GM21717 (cell line): ENCODE data around the gene CDC16.

Source experiments
- ATAC-seq: cut with Tn5 transposase; IDR thresholded peaks from one replicate; pipeline ENCODE4 v1.9.1; 2021; ENCODE audit warnings: mild to moderate bottlenecking, moderate library complexity; ENCODE audit not compliant: unreplicated experiment

CDC16 gene

GRCh38 chr13:114296902-114297301 lies 62.2 kb downstream of the CDC16 start:
- ATAC-seq, result no peak

DNA sequence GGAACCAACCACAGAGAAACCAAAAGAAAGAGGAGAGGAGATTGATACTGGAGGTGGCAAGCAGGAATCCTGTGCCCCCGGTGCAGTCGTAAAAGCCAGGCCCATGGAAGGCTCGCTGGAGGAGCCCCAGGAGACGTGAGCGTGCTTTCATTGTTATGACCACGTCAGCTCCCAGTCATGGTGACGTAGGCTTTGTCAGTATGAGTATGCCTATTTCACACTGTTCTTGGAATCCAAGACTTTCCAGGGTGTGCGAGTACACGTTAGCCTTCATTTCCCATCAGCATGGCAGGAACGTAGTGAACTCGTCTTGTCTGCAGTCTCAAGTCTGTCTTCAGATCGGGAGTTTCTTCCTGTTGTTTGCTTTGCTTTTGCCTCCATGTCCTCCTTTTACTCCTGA lies 64.2 kb downstream of the CDC16 start:
- no peak for ATAC-seq

DNA sequence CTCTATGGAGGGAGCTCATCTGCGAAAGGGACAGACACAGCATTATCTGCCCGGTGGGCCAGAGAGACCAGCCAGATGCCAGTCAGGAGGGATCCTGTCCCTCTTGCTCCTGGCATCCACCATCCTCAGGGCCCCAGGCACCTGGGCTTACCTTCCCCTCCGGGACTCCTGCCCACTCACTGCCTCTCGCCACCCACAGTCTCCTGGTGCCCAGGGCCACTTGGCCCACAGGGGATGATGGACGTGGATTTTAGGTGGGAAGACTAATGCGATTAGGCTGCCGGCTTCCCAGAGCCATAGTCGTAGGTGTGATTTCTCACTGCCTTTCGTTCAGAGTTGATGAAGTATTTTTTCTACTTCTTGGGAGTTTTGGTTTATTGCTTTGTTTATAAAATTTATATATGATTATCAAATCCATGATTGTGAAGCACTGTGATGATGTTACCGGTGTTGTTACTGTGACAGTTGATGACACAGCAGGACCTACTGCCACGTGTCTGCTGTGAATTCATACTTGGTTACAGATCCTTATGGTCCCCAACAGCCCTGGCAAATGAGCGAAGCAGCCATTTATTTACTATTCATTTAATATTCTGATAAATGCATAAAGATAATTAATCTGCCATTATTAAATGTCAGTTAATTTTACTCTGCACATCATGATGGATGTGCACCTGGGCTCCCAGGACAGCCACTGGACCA lies 65.1 kb downstream of the CDC16 start:
- no peak for ATAC-seq

DNA sequence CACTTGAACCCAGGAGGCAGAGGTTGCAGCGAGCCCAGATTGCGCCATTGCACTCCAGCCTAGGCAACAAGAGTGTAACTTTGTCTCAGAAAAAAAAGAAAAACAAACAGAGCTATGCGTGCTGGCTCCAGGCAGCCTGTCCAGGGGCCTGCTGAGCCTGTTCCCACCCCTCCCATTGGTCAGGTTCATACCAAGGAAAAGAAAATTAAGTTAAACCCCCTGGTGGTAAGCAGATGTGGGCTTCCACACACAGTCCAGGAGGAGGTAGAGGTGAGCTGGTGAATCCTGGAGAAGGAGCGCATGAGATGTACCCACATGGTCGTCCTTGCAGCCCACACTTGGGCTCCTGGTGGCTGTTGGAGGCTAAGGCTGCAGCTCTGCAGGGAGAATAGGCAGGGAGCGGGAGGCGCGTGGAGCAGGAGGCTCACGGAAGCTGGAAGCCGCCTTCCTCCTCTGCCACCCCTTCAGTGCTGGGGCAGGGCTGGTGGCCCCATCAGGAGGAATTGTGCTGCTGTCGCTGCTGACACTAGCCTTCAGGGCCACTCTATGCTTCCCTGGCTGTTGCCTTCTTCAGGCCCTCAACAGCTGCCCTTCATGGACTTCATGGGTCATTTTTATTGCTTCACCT lies 69.1 kb downstream of the CDC16 start:
- no peak for ATAC-seq

DNA sequence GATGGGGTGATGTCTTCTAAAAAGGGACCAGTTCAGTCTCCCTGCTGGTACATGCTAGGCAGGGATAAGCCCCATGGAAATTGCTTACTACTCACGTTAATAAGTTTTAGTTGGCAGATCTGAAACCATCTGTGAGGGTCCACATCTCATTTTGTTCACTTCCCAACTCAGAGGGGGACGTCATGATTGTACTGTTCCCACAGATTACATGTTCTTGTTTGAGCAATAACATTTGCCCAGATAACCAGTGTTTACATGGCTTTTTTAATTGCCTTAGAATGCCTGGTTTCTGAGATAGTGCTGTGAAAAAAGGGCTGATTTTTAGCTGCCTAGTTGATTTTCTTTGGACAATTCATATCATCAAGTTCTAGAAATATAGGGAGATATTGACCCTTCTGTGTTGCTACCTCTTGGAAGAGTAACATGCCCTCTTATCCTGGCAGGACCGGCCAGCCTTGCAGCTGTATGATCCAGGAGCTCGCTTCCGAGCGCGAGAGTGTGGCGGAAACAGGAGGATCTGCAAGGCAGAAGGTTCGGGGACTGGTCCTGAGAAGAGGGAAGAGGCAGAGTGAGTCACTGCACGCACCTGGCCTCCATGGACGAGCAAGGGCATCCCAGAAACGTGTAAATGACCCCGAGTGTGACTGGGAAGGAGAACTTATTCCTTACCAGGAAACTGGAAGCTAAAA lies 69.8 kb downstream of the CDC16 start:
- ATAC-seq, result no peak

- no peak for ATAC-seq
Measured at GRCh38 chr13:114309086-114309485, 74.4 kb downstream of the CDC16 start.

- ATAC-seq, result no peak
Measured at GRCh38 chr13:114309806-114310410, 75.2 kb downstream of the CDC16 start.

- no peak for ATAC-seq
Measured at GRCh38 chr13:114310956-114311355, 76.3 kb downstream of the CDC16 start.

DNA sequence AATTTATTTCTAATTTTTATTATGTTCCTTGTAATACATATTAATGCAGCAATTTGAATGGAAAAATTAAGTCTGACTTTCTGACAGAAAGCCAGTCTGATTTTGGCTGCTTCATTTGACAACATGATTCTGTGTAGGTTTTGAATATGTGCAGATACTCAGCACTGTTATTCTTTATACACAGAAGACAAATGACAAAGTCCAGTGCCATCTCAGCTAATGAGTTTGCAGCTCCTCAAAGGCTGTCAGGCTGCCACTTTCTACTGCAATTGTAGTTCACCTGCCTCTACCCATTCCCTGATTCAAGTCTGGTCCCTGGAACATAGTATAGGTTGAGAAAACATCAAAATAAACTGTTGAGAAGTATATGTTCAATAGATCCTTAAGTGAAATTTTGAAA lies 76.7 kb downstream of the CDC16 start:
- no peak for ATAC-seq

DNA sequence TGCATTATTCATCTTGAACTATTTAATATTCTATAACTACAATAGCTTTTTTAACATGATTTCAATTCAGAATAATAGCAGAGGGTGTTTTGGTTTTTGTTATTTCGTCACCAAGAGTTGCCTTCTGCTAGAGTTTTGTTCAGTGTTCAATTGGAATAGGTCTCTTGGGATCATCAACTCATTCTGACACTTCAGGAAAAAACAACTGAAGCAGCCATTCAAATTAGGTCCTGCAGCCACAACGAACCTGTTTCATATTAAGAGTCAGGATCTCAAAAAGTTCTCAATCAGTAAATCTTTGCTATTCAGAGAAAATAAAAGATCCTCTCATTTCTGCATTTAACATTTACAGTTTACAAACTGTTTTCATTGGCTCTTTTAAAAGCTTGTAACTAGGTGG lies 77.2 kb downstream of the CDC16 start:
- no peak for ATAC-seq

DNA sequence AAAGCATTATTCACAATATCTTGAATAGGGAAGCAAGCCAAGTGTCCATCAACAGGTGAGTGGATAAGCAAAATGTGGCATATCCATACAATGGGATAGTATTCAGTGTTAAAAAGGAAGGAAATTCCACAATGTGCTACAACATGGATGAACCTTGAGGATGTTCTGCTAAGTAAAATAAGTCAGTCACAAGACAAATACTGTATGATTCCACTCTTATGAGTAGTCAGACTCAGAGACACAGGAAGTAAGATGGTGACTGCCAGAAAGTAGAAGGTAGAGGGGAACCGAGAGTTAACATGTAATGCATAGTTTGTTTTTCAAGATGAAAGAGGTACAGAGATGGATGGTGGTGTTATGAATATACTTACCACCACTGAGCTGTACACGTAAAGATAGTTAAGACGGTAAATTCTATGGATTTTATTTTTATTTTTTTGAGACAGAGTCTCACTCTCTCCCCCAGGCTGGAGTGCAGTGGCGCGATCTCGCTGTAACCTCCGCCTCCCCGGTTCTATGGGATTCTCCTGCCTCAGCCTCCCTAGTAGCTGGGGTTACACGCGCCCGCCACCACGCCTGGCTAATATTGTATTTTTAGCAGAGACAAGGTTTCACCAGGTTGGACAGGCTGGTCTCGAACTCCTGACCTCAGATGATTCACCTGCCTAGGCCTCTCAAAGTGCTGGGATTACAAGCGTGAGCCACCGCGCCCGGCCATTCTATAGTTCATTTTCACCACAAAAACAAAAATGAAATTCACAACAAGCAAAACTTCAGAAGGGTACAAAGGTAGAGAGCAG lies 78.6 kb downstream of the CDC16 start:
- no peak for ATAC-seq

- peak; percentile 73 for ATAC-seq
Measured at GRCh38 chr13:114314074-114314912, 79.6 kb downstream of the CDC16 start, which contains the start of gene CHAMP1. CHAMP1 (plus strand) TSS chr13:114314503; CDS start chr13:114323843, 9,340 bp downstream.

DNA sequence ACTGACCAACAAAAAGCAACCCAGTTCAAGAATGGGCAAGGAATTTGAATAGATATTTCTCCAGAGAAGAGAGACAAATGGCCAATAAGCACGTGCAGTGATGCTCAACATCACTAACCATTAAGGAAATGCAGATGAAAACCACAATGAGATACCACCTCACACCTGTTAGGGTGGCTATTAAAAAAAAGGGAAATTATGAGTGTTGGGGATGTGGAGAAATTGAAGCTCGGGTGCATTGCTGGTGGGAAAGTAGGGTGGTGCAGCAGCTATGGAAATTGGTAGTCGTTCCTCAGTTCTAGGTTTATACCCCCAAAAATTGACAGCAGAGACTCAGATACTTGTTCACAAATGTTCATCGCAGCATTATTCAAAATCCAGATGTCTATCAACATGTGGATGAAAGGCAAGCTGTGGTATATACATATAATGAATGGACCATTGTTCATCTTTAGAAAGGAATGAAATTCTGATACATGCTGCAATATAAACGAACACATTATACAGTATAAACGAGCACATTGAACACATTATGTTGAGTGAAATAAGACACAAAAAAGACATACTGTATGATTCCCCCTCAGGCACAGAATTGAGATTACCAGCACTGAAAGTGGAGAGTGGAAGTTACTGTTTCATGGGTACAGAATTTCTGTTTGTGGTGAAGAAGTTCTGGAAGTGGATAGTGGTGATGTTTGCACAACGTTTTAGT lies 80.5 kb downstream of the CDC16 start:
- no peak for ATAC-seq

DNA sequence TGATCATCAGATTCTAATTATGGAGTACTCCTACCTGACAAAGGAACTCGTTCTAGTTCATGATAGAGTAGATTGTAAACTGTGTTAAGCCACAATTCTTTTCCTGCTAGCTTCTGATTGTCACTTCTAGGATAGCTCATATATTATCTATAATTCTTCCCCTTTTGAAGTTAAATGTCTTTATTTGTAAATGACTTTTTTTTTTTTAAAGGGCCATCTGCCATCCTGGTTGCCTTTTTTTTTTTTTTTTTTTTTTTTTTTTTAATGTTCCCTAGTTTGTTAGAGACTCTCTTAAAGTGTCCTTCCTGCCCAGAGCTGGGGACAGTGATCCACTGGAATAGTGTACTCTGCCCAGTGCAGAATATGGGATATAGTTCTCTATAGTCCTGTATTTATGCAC lies 83.9 kb downstream of the CDC16 start:
- no peak for ATAC-seq

DNA sequence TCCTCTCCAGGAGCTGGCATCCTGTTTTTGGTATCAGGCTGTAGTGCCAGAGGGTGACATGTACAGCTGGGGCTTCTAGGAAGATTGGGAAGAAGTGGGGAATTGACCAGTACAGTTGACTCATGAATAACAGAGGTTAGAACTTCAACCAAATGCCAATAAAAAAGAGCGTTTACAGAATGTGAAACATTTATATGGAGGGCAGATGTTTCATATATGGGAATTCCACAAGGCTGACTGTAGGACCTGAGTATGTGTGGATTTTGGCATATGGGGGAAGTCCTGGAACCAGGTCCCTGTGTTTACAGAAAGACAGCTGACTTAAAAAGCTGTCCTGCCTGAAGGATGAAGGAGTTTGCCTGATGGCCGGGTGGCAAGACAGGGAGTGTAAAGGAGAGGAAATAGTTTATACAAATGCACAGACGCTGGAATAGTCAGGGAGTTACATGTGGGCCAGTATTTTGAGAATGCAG lies 84.8 kb downstream of the CDC16 start:
- no peak for ATAC-seq

- ATAC-seq, result no peak
Measured at GRCh38 chr13:114320065-114320464, 85.4 kb downstream of the CDC16 start.

- no peak for ATAC-seq
Measured at GRCh38 chr13:114321256-114321655, 86.6 kb downstream of the CDC16 start.
